Keratinocyte (primary cell): ENCODE measurements around the gene TAS1R3.

ENCODE experiments used
- CTCF ChIP-seq, 3 experiments: IDR thresholded peaks in 1 of 3; conservative IDR thresholded peaks in 1 of 3; optimal IDR thresholded peaks in 1 of 3; 2 replicates in 2 of 3; 3 replicates in 1 of 3; pipeline versions ENCODE3 to v1.5.1; 2011; ENCODE audit warnings: low read length in 3 of 3, mild to moderate bottlenecking in 3 of 3, moderate library complexity in 2 of 3, control low read depth in 1 of 3, inconsistent platforms in 1 of 3; ENCODE audit not compliant: insufficient read depth in 2 of 3; ENCODE audit errors: extremely low read depth in 1 of 3
- EZH2 ChIP-seq: IDR thresholded peaks from one replicate; pipeline ENCODE4 v1.6.1; 2012; ENCODE audit warnings: inconsistent platforms, mild to moderate bottlenecking, low read length, moderate library complexity

- TF ChIP-seq CTCF (optimal IDR thresholded peaks at IDR 0.05 in 1 of 3, IDR thresholded peaks at IDR 0.05 in 1 of 3, conservative IDR thresholded peaks at IDR 0.05 in 1 of 3; ENCODE audit: extremely low read depth in 1 of 3, insufficient read depth in 2 of 3, low read length in 3 of 3) (no peak), EZH2 (no peak)
Observed at GRCh38 chr1:1314237-1314586, 16.9 kb upstream of the TAS1R3 start.
